GM19324 (cell line): ENCODE results near the gene LBH.

Experiments used
- ATAC-seq: cut with Tn5 transposase; IDR thresholded peaks from one replicate; pipeline ENCODE4 v1.9.1; 2021; ENCODE audit warnings: mild to moderate bottlenecking, moderate library complexity; ENCODE audit not compliant: unreplicated experiment, low FRiP score

LBH gene

GRCh38 chr2:30231212-30231995 is at the start of gene LBH:
Gene LBH, plus strand, starts transcription at chr2:30231534. Its CDS starts 205 bp downstream, at chr2:30231739.
- peak; percentile 46 for ATAC-seq

- no peak for ATAC-seq
Measured at GRCh38 chr2:30184035-30184434, 47.3 kb upstream of the LBH start.

- ATAC-seq, result no peak
Measured at GRCh38 chr2:30185178-30185577, 46.2 kb upstream of the LBH start.

- ATAC-seq, result no peak
Measured at GRCh38 chr2:30188292-30188691, 43.0 kb upstream of the LBH start.

GRCh38 chr2:30190637-30191036 is 40.7 kb upstream of the LBH start:
- ATAC-seq, result no peak

GRCh38 chr2:30191107-30191506 is 40.2 kb upstream of the LBH start:
- ATAC-seq, result no peak

- ATAC-seq, result no peak
Measured at GRCh38 chr2:30191819-30192271, 39.5 kb upstream of the LBH start.

- ATAC-seq, result no peak
Measured at GRCh38 chr2:30192314-30192713, 39.0 kb upstream of the LBH start.

GRCh38 chr2:30193104-30193681 is 38.1 kb upstream of the LBH start:
- no peak for ATAC-seq

GRCh38 chr2:30194421-30194820 is 36.9 kb upstream of the LBH start:
- no peak for ATAC-seq

GRCh38 chr2:30195016-30195415 is 36.3 kb upstream of the LBH start:
- ATAC-seq, result no peak

- no peak for ATAC-seq
Measured at GRCh38 chr2:30197570-30198192, 33.7 kb upstream of the LBH start.

- ATAC-seq, result no peak
Measured at GRCh38 chr2:30201990-30202389, 29.3 kb upstream of the LBH start.

GRCh38 chr2:30203156-30203555 is 28.2 kb upstream of the LBH start:
- no peak for ATAC-seq

- ATAC-seq, result no peak
Measured at GRCh38 chr2:30204281-30204680, 27.1 kb upstream of the LBH start.

- ATAC-seq, result no peak
Measured at GRCh38 chr2:30205456-30205855, 25.9 kb upstream of the LBH start.

- no peak for ATAC-seq
Measured at GRCh38 chr2:30206461-30207430, 24.6 kb upstream of the LBH start.

- ATAC-seq, result no peak
Measured at GRCh38 chr2:30208453-30208852, 22.9 kb upstream of the LBH start.

- no peak for ATAC-seq
Measured at GRCh38 chr2:30209227-30209626, 22.1 kb upstream of the LBH start.

GRCh38 chr2:30213326-30213725 is 18.0 kb upstream of the LBH start:
- ATAC-seq, result no peak
